Stimulated activated CD8-positive, alpha-beta memory T cell treated with anti-CD3 and anti-CD28 coated beads, Interleukin-4, amount 100 ng/mL, for 24 hours (primary cell): ENCODE results near the gene NOS1AP.
"Not testable (repeated sequence)": the region's sequence is repeated elsewhere in the genome, so short reads cannot be mapped to it uniquely, and the experiment has no call there.

Experiments used
- DNase-seq: peaks from one replicate; pipeline ENCODE4 v3.0.0-alpha.2; 2020; ENCODE audit warnings: low read depth

Gene NOS1AP

DNA sequence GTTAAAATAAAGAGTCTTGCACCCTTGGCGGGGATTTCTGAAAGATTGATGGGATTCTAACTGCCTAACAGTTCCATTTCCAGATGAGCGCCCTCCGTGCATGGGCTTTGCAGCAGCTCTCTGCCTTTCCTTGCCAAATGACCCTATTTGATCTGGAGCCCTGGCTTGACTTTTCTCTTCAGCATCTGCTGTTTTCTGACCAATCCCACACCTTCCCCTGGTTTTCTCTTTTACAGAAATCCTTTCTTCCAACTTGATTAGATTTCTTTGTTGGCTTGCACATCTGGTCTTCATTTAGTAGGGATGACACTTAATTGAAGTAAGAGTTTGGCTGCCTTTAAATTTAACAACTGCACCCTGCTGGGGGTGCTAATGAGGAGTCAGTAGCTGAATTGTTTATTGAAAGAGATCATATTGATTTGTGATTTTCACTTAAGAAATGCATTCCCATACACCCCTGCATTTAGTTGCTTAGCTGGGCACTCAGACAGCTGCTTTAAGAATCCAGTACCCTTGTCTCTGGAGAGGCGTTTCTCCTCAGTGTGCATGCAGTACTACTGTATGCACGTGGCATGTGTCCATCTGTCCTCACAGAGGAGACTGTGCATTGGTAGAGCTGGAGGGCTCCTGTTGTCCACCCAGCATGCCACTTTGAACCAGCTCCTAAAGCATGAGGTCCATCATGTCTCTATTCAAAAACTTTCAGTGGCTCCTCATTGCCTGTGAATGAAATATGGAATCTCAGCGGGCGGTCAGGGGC, 99.7 kb downstream of the NOS1AP start:
- DNase-seq: no peak

DNA sequence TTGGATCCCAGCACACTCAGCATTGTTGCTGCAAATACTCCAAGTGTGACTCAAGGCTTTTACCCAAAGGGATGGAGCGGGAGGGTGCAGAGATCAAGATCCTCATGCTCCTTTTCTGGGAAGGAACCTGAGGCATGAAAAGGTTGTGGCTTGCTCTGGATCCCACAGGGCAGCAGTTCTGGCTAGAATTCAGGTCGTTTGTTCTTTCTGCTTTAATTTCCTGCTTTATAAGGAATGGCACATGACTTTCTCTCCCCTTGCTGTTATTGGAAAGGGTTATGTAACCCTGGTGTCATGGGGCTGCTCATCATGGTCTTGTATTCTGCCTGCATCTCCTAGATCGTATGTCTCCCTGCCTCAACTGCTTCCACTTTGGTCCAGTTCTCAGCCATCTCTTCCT, 101.6 kb downstream of the NOS1AP start:
- DNase-seq: no peak

DNA sequence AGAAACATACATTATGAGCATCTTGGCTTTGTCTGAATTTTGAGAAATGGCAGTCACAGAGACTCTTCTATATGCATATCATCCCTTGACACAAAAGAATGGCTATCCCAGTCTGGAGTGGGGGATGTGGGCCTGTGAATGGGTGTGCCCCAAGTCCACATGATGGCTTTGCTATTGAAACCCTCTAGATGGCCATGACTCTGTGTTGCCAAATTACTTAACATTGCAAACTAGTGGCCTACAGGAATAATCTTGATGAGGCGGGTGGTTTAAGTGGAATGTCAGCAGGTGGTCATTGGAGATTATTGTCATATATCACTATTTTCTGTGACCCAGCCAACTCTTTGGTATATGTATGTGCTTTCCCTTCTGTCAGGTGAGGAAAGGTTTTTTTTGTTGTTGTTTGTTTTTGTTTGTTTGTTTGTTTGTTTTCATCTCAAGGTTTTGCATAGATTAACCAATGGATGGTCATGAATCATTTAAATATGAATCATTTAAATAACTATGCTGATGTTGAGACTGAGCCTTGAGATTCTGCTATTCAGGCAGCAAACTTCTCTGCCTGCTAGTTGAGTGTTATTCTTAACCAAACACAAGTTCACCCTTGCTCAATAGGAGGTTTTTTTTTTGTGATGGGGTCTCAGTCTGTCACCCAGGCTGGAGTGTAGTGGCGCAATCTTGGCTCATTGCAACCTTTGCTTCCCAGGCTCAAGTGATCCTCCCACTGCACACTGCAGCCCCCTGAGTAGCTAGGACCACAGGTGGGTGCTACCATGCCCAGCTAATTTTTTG, 103.0 kb downstream of the NOS1AP start:
- no peak for DNase-seq

DNA sequence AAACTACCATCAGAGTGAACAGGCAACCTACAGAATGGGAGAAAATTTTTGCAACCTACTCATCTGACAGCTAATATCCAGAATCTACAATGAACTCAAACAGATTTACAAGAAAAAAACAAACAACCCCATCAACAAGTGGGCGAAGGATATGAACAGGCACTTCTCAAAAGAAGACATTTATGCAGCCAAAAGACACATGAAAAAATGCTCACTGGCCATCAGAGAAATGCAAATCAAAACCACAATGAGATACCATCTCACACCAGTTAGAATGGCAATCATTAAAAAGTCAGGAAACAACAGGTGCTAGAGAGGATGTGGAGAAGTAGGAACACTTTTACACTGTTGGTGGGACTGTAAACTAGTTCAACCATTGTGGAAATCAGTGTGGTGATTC, 104.1 kb downstream of the NOS1AP start:
- DNase-seq: not testable (repeated sequence)

DNA sequence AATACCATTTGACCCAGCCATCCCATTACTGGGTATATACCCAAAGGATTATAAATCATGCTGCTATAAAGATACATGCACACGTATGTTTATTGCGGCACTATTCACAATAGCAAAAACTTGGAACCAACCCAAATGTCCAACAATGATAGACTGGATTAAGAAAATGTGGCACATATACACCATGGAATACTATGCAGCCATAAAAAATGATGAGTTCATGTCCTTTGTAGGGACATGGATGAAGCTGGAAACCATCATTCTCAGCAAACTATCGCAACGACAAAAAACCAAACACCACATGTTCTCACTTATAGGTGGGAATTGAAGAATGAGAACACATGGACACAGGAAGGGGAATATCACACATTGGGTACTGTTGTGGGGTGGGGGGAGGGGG, 104.5 kb downstream of the NOS1AP start:
- not testable (repeated sequence) for DNase-seq

DNA sequence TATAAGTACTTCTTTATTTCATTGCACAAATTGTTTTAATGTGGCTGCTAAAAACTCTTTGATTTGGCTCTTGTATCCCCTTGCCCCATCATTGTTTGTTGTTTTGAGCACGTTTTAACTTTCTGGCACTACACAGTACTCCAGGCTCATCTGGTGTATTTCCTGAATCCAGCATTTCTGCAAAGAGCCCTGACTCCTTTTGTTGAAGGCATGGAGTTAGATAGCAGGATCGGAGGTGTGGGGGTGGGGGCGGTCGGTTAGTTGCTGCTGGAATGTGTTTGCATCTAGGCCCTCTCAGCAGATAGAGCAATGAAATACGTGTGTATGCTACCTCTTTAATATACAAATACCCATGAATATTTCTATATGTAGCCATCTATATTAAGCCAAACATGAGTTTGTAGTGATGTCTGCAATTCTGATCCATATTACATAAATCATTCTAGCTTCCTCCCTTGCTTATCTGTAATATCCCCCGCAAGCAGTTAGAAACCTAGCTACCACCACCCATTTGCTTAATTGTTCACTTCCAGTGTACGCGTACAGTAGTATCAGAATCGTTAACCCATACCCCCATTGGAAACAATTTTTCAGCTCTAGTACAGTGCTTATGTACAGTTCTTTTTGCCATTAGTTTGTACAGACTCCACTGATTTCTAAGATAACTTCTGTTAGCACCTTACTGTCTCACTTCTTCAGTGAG, 106.0 kb downstream of the NOS1AP start:
- DNase-seq: no peak

DNA sequence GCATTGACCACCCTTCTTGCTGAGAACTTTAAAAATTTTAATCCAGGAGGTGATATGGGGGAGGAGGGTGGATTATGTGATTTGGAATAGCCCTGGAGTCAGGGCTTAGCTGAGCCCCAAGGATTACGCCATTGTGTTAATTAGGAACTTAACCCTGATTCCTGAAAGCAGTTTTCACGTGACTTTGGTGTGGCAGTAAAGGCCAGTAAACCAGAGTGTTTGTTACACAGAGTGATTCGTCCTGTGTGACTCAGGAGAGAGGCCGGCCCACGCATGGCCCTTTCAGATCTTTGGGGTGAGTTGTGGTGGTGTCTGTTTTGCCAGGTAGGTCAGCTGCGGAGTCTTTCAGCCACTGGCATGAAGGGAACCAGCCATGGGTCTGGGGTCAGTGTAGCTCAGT, 107.6 kb downstream of the NOS1AP start:
- no peak for DNase-seq

DNA sequence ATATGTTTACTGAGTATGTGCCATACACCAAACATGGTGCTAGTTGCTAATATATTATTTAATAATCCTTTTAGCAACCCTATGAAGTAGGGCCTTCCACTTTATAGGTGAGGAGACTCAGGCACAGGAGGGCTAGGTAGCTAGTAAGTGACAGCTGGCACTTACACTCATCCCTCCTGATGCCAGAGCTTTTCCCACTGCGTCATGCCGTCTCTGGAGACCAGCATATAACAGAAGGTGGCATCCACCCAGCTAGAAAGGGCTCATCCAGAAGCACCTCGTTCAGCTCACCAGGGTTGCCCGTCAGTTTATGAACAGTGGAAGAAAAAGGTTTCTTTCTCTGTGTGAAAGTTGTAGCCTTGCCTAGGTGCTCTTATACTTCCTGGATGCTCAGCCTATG, 108.9 kb downstream of the NOS1AP start:
- no peak for DNase-seq

DNA sequence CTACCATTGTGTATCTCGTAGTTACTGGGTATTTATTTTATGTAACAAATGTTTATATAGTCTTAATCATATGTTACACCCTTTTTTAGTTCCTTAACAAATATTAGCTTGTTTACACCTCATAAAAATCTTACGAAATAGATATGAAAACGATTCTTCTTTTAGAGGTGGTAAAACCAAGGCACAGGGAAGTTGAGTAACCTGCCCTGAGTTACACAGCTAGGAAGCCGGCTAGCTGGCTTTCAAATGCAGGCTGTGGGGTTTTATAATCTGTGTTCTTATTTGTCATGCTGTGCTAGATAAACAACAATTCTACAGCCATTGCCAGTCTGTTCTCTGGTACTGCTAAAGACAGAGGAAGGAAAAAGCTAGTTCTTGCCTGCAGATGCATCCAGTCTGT, 109.6 kb downstream of the NOS1AP start:
- DNase-seq: no peak

DNA sequence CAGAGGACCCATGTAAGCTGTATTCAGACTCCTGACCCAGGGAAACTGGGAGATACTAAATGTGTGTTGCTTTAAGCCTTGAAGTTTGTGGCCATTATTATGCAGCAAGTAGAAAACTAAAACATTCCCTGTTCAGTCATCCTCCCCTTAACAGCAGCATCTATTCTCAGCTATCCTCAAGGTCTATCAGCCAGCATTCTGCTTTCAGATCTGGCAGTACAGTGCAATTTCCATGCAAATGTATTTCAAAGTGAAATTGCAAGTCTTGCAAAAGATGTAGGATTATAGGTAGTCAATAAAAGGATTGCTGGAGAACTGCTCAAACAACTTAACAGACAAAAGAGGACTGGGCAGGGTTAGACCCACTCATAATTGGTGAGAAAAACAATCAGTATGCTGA, 111.3 kb downstream of the NOS1AP start:
- no peak for DNase-seq

DNA sequence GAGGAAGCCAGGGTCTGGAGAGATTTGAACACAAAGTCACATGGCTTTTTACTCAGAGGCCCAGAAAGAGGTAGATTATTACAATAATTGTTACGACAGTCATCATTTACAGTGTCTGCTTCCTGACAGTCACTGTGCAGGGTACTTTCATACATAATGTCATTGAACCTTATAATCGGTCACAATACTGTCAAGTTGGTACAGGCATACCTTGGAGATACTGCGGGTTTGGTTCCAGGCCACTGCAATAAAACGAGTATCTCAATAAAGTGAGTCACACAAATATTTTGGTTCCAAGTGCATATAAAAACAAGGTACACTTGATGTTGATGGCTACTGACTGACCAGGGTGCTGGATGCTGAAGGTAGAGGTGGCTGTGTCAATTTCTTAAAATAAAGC, 112.6 kb downstream of the NOS1AP start:
- DNase-seq: no peak

DNA sequence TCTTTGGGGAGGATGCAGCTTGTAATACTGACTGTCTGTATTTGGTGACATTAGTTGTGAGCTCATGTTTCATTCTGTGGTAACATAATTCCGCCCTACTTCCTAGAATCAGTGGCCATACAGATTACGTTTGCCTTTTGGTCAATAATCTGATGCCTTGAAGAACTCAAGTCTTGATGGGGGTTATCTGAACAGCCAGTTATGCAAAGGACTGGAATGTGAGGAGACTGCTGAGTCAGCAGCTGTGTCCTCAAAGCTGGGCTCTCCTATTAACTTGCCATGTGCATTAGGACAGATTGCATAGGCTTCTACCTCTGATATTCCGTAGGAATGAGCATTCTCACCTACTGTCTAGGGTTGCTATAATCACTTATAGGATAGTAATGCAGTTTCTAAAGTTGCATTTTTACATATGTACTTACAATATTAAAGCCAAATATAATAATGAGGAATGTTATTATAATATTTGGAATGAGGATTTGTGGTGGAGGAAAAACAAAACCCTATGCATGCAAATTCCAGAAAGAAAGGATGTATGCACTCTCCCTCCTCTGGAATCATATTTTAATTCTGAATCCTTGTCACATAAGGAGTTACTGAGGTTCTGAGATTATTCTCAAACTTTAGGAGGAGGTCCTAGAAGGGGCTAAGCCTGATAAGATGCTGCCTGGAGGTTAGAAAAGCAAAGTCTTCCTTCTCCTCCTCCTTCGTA, 116.0 kb downstream of the NOS1AP start:
- no peak for DNase-seq

DNA sequence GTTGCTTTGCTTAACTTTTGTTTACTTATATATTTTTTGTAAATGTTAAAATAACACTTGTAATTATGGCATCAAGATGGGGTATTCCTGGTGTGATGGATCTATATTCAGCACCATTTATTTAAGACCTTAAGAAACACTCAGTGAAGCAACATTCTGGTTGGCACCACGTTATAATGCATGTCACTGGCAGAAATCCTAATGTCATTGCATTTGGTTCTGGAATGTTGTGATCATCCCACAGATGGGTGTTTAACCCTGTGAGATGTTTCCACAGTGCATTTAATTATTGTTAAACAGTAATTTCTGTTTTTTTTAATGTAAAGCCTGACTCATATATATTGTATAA, 116.5 kb downstream of the NOS1AP start:
- no peak for DNase-seq

DNA sequence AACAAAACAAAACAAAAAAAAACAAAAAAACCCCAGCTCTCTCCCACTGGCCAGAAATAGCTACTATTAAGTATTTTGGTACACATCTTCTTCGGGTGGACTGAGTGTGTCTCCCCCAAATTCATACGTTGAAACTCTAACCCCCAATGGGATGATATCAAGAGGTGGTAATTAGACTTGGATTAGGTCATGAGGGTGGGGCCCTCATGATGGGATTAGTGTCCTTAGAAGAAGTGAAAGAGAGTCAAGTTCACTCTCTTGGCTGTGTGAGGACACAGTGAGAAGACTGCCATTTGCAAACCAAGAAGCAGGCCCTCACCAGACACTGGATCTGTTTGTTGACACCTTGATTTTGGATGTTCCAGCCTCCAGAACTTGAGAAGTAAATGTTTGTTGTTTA, 116.9 kb downstream of the NOS1AP start:
- DNase-seq: no peak

DNA sequence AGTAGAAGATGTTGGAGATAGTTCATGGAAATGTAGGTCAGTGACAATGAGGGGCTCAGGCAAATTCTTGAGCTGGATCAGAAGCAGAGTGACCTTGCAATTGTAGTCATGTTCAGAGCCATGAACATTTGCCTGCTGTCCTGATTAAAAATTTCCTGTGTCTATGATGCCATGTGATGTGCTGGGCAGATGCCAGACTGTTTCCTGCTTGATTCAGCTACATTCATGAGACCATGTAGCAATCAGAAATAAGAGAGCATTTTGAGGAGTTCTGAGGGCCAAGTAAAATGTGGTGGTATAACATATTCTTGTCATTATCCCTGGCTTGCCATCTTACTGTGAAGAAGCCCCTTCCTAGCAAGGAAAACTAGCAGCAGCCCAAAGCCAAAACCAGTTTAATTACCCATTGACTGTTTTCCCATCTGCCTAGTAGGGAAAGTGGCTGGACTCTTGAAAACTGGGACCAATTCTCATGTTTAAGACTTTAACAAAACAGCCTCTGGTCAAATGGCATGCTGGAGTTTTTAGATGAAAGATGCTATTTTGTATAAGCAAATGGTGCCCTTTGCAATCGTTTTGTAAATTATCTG, 118.3 kb downstream of the NOS1AP start:
- DNase-seq: no peak

DNA sequence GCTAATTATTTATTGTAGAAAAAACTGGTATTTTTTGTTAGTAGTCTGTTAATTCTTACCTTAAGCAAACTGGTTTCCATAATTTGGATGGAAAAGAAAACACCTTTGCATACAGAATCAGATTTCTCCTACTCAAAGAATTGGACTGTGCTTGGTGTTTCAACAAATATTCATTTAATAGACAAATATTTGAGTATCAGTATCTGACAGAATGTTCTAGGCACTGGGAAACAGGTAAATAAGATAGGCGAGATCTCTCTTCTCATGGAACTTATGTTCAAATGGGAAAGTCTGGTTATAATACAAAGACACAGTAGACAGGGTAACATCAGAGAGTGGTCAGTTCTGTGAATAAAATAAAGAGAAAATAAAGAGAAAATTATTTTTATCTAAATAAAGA, 119.9 kb downstream of the NOS1AP start:
- no peak for DNase-seq

DNA sequence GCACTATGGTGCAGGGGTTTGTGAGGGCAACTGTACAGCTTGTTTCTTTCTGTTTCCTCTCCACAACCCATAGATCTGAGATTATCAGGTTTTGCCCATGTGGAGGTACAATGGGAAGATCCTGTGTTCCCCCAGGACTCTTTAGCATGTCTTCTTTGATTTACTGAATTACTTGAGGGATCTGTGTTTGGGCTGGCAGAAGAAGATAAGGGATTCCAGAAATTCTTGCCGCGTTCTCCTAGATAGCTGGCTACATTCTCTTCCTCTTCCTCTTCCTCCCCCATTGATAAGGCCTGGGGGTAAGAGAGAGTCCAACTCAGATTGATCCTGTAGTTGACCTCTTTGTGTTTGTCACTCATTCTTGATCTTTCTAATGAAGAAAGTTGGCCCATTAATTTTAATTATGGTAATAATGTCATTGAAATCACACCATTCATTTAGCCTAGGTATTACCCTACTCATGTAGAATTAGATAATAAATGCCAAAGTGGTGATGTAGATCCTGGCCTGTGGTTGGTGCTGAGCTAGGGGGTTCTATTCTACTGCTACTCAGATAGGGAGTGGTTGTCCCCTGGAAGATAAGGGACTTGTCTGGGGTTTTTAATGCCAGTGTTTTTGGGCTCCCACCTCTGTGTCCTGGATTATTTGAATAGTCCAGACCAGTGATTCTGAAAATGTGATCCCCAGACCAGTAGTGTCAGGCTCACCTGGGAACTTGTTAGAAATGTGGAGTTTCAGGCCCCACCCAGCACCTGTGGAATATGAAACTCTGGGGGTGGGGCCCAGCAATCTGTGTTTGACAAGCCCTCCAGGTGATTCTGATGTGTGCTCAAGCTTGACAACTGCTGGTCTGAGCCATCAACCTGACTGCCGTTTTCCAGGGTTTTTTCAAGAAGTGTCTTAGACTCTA, 122.2 kb downstream of the NOS1AP start:
- no peak for DNase-seq

DNA sequence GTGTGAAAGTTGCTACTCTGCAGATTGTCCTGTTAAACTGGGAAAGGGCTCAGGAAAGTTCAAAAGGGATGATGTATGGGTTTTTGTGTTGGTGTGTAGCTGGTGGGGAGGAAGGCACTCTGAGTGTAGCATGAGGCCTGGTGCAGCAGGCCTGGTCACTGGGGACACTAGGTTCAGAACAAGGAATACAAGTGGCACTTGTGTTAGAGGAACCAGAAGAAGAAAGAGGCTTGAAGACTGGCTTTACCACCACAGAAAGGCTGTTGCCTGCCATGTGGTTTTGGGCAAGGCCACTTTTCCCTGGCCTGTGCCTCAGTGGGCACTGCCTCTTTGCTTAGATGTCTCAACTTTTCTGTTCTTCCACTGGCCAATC, 122.8 kb downstream of the NOS1AP start:
- DNase-seq: no peak

DNA sequence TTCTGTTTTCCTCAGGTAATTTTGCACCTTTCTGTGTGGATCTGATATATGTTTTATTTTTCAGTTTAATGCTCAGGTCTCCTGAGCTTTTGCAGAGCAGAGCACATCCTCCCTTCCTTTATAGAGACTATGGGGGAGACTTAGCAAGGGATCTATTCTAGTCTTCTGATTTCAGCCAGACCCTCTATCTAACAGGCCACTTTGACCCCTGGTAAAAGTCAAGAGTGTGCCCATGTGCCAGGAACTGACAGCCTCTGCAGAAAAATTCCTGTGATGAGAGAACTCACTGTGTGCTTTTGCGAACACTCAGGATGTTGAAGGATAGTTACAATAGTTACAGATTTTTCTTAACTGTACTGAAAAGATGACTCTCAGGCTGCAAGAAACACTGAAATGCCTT, 123.3 kb downstream of the NOS1AP start:
- no peak for DNase-seq

DNA sequence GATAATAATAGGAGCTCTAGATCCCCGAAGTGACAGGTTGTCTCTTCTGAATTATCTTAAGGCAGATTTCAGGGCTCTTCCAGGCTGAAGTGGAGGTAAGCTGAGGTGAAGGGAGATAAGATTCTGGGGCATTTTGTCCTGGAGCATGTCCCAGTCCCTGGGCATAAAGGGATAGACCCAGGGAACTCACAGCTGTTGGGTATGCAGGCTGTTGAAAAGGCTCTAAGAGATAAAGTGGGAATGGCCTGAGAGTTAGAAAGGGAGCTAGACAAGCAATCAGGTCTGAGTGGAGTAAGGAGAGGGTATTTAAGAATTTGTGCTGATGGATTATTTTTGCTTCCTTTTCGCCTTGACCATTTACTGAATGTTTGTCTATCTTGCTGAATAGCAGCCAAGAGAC, 123.7 kb downstream of the NOS1AP start:
- no peak for DNase-seq

DNA sequence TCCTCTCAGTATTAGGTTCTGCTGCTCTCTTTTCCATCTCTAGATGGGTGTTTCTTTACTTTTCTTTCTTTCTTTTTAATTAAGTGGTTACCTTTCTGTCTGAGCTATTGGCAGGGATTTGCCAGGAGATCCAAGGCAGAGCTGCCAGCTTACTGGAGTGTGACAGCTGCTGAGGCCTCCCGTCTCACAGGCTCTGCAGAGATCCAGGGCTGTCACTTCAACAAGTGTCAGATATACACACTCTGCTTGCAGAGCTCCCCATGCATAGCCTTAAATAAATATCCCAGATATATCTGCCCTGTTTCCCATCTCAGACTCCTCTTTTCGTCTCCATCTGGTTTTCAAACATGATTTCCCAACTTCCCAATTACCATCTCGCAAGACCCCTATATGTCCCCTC, 124.3 kb downstream of the NOS1AP start:
- DNase-seq: no peak
